Stimulated activated CD4-positive, alpha-beta T cell treated with anti-CD3 and anti-CD28 coated beads, Interleukin-2, amount 100 ng/mL, for 4 hours (primary cell): ENCODE results near the gene ETV5.
A peak's percentile ranks its signal among the peaks of the same experiment; 100 is the strongest.

ENCODE experiments used
- DNase-seq: peaks from one replicate; pipeline ENCODE4 v3.0.0-alpha.2; 2020; ENCODE audit warnings: low read depth

Gene ETV5

DNA sequence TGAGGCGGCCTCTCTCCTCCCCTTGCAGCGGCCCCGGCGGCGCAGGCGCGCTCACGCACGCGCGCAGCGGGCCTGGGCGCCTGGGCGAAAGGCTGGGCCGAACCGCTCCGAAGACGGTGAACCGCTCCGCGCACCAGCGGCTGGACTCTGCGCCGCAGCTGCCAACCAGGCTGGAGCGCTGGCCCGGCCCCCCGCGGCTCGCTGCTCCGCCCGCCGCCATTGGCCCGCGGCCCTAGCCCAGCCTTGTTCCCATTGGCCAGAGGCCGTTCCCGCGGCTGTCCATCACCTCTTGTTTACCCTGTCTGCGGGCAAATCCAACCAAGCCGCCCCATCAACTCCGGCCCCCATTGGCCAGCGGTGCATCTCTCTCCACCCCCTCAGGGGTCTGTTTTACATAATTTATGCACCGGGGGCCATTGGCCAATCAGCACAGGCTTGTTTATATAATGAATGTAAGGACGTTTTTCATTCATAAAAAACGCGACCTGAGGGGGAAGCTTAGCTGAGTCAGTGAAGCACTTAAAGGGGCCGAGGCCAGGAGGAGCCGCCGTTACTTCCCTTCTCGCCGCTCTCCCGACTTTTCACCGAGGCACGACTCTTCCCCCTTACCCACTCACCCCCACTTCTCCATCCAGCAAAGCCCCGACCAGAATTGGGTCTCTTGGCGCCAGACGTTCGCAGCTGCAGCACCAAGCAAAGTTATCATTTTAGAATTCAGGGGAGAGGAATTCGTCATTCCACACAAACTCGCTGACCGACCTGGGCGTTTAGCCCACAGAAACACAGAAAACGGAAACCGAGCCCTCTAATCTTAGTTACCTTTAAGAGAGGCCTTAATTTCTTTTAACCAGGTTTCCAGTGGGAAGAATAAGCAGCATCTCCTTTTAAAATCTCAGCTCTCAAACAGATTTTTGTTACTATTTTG lies at the start of gene ETV5:
ETV5 (minus strand) TSS at position 149 of the 925 bp plus-strand sequence. CDS start 3,221 bp downstream, outside the sequence.
- peak; percentile 79 for DNase-seq

DNA sequence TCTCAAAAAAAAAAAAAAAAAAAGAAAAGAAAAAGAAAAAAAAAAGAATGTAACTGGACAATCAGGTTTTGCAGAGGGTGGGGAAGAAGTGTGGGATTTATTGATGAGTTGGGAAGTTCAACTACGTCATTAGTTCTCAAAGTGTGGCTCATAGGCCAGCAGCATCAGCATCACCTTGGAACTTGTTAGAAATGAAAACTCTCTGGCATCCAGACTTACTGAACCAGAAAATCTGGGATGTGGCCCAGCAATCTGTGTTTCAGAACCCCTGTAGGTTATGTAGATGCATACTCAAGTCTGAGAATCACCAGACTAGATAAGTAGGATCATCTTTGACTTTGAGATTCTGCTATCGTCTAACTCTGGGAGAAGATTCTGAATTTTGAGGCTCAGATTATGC lies 45.8 kb upstream of the ETV5 start:
- DNase-seq: no peak

DNA sequence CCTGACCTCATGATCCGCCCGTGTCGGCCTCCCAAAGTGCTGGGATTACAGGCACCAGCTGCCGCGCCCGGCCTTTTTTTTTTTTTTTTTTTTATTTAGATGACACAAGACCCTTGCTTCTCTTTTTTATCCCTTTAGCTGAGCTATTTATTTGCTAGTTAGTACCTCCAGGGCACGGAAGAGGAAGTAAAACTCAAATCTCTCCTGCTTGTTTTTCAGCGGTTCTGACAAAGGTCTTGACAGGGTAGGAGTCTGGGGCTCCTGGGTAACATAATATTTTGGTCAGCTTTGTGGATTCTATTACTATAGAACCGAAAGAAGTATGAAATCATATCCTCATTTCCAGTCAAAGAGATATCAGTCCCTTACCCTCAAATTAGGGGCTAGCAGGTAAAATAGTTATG lies 44.0 kb upstream of the ETV5 start:
- DNase-seq: no peak

DNA sequence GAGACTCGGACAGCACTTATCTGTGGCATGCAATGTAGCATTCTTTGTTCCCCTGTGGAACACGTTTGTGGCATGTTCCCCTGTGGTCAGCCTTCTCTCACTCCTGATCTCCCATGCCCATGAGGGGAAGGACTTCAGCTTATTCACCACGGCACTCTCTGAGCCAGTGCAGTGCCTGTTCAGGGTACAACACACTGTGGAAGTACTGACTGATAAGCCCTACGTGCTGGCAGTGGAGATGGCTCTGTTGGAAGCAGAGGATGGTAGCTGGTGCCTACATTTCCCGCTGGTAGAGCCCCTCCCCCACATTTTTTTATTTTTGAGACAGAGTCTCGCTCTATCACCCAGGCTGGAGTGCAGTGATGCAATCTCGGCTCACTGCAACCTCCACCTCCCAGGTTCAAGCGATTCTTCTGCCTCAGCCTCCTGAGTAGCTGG lies 43.5 kb upstream of the ETV5 start:
- DNase-seq: no peak

DNA sequence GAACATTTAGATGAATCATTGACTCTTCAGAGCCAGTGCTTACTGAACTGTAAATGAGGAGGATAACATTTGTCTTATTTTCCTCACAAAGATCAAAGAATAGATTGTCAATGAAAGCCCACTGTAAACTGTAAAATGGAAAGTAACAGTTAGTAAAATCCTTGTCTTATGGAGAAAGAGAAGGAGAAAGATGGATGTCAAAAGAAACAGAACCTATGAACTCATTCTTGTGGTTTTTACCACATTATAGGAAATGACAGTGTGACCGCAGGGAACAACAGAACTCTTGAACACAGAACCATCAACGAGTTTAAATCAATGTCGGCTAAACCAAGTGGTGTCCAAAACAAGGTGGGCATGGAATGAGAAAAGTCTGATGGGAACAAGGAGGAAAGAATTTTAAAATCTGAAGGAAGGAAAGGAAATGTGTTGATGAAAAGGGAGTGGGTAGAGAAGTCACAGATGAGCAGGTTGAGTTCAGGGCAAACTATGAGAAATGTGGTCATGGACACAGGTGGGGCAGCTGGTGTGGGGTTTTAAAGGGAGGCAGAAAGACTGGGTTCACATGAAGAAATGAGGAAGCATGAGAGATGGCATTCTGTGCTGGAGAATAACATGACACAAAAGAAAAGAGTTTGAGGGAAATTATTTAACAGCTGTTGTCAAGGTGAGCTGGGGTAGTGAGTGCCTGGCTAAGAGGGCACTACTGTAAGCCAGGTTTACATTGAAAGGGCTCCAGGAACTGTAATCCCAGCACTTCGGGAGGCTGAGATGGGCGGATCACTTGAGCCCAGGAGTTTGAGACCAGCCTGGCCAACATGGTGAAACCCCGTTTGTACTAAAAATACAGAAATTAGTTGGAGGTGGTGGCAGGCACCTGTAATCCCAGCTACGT lies 42.4 kb upstream of the ETV5 start:
- no peak for DNase-seq

DNA sequence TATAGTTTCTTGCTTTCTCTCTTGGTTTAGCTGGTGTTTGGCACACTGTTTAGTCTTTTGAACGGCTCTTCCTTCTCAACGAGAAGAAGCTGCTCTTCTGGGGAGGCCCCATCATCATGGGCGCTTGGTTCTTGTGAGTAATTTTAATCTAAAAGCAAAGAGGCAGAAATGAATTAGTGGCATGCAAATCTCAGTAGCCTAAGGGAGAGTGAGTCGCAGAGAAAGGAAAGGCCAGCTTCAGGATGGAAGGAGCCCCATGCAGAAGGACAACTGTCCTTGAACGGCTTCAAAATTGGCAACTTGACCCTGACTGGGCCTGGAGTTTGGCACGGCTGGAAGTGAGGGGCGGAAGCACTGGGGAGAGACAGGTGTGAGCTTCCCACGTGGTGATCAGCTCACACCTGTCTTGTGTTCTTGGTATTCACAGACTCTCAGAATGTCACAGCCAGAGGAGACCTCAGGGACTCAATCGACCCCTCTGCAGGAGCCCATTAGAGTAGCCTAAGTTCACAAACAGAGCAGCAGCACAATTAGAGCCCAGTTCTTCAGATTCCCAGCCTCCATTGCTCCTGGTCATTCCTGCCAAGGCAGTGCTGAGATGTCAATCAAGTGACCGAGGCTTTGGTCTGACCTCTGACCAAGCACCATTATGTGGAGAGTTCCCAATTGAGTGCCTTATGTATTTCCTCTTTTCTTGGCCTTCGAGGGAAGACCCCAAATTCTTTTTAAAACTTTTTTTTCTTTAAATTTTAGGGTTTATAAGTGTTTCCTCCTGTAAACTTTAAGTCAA lies 41.3 kb upstream of the ETV5 start:
- no peak for DNase-seq

DNA sequence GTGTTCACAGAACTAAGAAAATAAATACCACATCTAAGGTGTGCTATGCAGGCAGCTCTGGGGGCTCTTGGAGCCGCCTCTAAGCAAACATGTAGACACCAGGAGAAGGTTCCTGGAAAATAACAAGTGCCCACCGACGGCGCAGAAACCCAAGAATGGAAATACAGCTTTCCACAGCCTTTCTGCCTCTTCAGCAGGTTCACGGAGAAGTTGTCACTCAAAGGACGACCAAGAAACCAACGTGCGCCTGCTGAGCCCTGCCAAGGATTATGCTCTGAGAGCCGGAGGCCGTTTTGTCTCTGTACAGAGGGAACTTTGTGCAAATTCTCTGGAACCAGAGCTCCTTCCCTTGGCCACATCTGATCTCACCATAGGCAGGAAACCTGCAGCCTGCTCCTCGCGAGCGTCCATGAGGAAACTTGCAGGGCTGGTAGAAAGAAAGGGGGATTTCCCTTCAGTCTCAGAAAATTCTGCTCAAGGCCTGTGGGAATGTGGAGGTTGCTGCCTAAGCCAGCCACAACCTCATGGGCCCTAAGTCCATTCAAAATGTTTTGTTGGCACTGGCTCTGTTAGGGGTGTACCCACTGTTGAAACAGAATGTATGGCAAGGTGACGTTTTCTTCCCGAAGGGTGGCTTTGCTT lies 40.6 kb upstream of the ETV5 start:
- no peak for DNase-seq

DNA sequence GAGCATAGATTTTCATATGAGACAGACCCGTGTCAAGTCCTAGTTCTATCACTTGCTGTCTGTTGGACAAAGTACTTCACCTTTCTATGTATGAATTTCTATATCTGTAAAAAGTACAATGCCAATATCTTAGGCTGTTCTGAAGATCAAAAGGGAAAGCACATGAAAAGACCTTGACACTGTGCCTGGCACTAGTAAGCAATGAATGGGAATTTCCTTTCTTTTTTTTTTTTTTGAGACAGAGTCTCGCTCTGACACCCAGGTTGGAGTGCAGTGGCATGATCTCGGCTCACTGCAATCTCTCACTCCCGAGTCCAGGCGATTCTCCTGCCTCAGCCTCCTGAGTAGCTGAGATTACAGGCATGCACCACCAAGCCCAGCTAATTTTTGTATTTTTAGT lies 35.4 kb upstream of the ETV5 start:
- DNase-seq: no peak

DNA sequence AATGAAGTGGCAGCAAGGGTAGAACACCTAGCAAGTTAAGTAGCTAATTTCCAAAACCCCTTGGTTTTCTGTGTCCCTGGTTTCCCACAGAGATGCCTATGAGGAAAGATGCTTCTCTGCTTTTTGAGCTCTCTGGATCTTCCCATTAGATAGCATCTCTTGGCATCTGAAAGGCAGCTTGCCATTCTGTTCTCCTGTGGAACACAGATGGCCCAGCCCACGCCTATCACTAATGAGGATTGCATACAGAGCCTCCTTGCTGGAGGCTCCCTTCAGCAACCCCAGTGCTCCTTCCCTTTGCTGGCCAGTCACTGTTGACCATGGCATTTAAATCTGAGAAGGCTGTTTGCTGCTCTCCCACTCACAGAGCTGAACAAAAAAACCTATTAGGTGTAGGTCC lies 34.4 kb upstream of the ETV5 start:
- no peak for DNase-seq

DNA sequence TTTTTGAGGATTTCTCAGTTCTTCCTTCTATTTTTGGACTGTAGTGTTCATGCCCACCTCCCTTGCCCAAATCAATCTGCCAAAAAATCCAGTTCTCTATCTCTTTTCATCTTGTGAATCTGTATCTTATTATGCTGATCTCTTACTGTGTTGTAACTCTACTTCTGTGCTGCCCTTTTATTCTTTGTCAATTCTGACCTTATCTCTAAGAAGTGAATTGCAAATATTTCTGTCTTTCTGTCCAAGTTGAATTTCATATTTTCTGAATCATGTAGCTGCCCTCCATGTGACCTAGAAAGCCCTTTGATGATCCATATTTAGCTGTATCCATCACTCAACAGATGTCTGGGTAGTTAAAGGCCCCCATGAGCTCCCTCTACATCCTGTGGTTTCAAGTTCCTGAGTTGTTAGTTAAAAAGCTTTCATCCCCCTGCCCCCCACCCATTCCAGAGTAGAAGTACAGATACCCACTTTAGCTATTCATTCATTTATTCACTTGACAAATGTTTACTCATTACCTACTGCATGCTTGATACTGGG lies 33.6 kb upstream of the ETV5 start:
- DNase-seq: no peak

DNA sequence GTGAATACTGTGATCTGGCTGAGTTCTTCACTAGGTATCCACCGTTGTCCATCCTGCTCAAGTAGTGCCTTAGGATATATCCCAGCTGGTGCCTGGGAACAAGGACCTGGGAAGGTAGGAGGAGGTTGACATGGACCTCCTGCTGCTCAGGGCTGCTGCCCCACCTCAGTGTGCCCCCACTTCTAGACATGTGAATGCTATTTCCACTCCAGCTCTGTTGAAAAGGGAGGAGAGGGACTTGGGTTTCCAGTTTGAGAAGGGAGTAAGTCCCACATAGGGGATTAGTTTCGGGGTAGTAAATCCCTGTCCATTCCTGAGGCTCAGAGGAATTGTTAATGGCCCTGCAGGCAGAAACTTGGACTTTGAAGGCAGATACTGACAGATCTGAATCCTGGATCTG lies 32.9 kb upstream of the ETV5 start:
- DNase-seq: no peak

DNA sequence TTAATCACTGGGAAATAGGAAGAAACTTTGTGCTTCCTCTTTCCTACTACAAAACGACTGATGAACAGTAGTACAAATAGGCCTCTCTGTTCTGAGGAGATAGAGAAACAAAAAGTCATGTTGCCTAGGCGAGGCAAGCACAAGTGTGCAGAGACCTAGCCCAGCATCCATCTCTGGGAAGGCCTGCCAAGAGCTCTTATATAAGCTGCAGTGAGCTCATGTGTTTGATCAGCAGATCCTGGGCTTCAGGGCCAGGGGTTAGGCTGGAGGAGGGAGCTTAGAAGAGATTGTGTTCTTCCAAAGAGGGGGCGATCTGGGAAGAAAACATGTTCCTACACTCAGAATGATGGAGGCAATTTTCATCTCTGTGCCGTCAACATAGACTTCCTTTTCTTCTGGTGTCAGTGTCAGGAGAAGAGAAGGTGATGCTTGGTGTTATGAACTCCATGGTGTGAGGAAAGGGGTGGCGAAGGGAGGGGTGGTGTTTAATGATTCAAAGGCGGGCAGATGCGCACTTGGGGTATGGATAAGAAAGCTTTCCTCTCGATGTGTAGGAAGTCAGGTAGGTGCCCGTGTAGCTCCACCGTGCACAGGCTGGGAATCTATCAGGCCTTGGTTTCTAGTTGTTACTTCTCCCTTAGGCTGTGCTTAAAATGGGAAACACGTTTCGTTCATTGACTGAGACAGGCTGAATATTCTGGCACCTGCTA lies 29.5 kb upstream of the ETV5 start:
- DNase-seq: no peak

DNA sequence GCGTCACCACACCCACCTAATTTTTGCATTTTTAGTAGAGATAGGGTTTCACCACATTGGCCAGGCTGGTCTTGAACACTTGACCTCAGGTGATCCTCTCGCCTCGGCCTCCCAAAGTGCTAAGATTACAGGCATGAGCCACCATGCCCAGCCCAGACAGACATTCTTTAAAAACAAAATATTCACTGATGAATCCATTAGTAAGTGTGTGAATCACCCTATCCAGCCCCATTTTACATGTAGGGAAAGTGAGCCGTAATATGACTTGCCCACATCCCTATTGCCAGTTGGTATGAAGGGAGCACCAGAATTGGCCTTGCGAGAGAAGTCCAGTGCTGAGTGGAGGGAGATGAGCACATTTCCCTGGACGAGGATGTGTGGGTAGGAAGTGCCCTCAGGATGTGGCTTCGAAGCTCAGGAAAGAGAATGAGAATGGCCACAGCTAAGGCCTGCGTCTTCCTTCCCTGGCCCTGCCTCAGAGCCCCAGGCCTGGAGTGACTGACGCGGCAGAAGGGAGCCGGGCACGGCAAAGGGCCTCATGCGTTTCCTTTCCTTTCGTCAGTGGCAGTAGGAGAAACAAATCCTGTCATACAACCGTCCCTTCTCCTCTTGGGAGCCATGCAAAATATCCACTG lies 28.3 kb upstream of the ETV5 start:
- DNase-seq: no peak

DNA sequence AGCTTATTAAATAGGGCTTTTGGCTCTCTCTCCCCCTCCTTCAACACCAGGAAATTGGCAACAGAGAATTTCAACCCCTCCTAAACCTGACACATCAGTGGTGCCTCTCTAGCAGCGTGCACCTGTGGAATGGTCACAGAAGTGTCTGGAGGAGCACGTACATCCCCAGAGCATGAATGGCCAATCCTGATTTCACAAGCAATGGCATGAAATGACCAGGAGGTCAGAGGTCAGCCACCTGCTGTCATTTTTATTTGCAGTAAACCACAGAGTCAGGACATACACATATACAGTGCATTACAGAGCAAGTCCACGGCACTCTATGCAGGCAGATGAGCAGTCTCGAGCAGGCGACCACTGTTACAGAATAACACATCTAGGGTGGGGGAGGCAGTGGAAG lies 25.1 kb upstream of the ETV5 start:
- DNase-seq: no peak

DNA sequence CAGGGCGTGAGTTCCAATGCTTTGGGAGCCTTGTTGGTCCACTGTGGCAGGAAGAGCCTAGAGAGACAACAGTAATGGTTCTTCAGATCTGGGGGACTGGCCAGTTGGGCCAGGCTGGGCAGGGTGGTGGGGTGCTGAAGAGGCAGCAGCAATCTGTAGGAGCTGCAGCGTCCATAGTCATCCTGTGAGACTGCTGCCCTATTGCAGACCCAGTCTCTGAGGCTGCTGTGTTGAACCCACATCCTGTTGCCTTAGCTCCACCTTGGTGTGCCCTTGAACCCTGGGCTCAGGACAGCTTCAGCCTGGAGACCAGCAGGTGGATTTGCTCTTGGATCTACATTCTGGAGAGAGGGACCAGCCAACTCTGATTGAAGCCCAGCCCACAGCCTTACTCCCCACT lies 23.6 kb upstream of the ETV5 start:
- no peak for DNase-seq

DNA sequence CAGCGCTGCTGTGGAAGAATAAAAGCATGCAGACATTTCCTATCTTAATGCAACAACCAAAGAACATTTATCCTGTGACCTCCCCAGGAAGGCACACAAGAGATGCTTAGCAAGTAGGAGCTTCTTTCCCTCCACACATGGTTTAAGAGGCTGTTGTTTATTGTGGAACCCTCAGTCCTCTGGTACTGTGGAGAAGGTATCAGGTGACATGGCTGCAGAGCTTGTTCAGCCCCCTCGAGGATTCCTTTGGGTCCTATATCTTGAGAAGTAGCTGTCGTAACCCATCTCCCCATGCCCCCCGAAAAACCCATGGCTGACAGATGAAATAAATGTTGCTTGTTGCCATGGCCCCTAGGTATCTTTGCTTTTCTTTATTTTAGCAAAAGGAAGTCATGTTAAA lies 20.3 kb upstream of the ETV5 start:
- DNase-seq: no peak

DNA sequence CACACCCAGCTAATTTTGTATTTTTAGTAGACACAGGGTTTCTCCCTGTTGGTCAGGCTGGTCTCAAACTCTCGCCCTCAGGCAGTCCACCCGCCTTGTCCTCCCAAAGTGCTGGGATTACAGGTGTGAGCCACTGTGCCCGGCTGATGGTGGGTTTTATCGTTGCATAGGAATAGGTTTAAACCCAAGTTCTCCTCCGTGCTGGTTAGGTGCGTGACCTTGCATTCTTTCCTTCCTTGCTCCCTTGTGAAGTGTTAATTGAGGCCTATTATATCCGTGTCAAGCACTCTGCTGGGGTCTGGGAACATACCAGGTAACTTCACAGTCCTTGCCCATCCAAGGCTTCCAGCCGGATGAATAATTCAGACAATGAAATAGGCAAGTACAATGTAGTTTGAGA lies 19.3 kb upstream of the ETV5 start:
- DNase-seq: no peak

DNA sequence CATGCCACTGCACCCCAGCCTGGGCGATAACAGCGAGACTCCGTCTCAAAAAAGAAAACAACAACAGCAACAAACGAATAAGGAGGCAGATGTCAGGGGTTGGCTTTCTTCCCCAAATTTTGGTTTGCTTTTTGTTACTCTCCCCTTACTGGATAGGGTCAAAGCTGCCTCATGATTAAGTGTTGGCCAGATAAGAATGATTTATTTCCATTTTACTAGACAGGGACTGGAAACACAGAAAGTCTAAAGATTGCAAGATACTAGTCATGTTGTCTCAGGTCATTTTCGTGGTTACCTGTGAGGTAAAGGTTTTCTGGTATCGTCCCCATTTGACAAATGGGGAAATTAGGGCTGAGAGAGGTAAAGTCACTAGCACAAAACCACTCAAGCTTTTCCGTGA lies 18.6 kb upstream of the ETV5 start:
- no peak for DNase-seq

DNA sequence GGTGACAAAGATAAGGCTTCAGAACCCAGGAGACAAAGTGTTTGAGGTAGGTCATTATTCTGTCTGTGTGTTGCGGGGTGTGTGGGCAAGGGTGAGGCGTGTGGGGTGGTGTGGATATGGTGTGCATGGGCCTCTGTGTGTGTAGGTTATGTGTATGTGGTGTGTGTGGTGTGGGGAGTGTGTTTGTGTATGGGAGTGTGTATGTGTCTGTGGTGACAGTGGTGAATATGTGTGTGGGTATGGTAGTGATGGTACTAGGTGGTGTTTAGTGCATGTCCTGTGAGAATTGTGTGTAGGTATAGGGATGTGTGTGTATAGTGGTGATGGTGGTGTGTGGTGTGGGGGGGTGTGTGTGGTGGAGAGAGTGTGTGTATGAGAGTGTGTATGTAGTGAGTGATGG lies 16.2 kb upstream of the ETV5 start:
- no peak for DNase-seq

DNA sequence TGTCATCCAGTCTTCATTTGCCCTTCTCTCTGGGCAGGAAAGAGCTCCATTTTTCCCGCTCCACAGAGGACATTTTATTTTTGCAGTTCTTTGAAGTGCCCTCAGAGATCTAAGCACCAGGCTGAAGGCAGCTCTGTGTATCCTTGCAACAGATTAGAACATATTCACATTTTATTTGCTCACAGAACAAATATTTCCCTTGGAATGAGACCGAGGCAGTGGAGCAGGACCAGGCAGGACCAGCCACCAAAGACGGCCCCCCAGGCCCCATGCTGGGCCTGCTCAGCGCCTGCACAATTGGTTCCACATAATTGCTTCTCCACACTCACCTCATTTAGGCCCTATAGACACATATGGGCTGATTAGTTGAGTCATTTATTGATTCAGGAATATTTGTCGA lies 15.7 kb upstream of the ETV5 start:
- no peak for DNase-seq
